A549 treated with Hydrocortisone at 1 μM for 4 hours (cell line): ENCODE data around the gene ADORA2B. TPM values are rescaled to one million over a fixed set of nuclear protein-coding genes. Genes with fewer than 3 reads are reported as not detected.

Experiments
- total RNA-seq: library from RNA; stranded (reverse); fragments of 200-300 nt; extraction: Qiagen RNA extraction; gene quantifications from 5 replicates; pipeline ENCODE4 v1.2.3, GENCODE V29; 2022

ADORA2B gene
- 11.1 to 16.5 TPM (median 14.6 TPM) in 5 replicates for total RNA-seq

GRCh38 chr17:15944759-15945526, at the start of gene ADORA2B:
TSS of gene ADORA2B (plus strand) at chr17:15945130. CDS start at chr17:15945249, 119 bp downstream.

GRCh38 chr17:15999141-15999973, 54.4 kb downstream of the ADORA2B start, which contains the start of the genes TTC19 and ZSWIM7:
TSS of gene TTC19 (plus strand) at chr17:15999824. CDS start at chr17:15999849, 25 bp downstream.
TSS of gene ZSWIM7 (minus strand) at chr17:15999704. CDS start at chr17:15999594, 110 bp downstream.

Other genes with a start within 250 kb of the ADORA2B start
- gene ZNF286A, start 245.4 kb upstream of the ADORA2B start, total RNA-seq = 22.6 to 37.9 TPM (median 24.8 TPM) in 5 replicates
- gene TBC1D26, start 212.8 kb upstream of the ADORA2B start, total RNA-seq = 0.07 TPM in 1 of 5 replicates, not detected in the others
- 35.2 to 50.2 TPM (median 49.9 TPM) in 5 replicates for gene ZSWIM7, start 54.6 kb downstream of the ADORA2B start, total RNA-seq
- gene TTC19, start 54.7 kb downstream of the ADORA2B start, total RNA-seq = 46.4 to 52.3 TPM (median 50.8 TPM) in 5 replicates